Measurements from ENCODE around the gene KPNB1. TPM values are rescaled to one million over a fixed set of nuclear protein-coding genes. Genes with fewer than 3 reads are reported as not detected.

The KPNB1 gene
- total and polyA plus RNA-seq, 10 of the 15 experiments (the other 5 are each of a cell fraction or from before 2014, with no cell fraction given), result 67.8 to 525 (median 246) TPM

DNA sequence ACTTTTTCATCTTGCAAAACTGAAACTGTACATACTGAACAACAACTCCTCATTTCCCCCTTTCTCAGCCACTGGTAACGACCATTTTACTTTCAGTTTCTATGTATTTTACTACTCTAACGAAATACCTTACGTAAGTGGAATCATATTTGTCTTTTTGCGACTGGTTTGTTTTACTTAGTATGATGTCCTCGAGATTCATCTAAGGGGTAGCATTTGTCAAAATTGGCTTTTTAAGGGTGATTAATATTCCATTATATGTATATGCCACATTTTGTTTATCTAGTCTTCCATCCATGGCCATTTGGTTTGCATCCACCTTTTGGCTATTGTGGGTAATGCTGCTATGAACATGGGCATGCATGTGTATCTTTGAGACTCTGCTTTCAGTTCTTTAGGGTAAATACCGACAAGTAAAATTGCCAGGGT lies 10.4 kb downstream of the KPNB1 start (continued):
- TF ChIP-seq, protein P1, sequence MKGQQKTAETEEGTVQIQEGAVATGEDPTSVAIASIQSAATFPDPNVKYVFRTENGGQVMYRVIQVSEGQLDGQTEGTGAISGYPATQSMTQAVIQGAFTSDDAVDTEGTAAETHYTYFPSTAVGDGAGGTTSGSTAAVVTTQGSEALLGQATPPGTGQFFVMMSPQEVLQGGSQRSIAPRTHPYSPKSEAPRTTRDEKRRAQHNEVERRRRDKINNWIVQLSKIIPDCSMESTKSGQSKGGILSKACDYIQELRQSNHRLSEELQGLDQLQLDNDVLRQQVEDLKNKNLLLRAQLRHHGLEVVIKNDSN (IDR thresholded peaks at IDR 0.05; ENCODE audit: borderline replicate concordance, extremely low read length, insufficient read depth, low read depth, low read length), result no peak
- TF ChIP-seq NR2C1 (IDR thresholded peaks at IDR 0.05) (no peak), SUPT20H (IDR thresholded peaks at IDR 0.05; ENCODE audit: borderline replicate concordance, control insufficient read depth, low read depth, low read length) (no peak), CBFB (IDR thresholded peaks at IDR 0.05; ENCODE audit: low read depth) (no peak), MYC (IDR thresholded peaks at IDR 0.05; ENCODE audit: insufficient read depth, insufficient read length, insufficient replicate concordance, low read length, severe bottlenecking) (no peak), NFXL1 (IDR thresholded peaks at IDR 0.05; ENCODE audit: borderline replicate concordance) (no peak), ATF7 (IDR thresholded peaks at IDR 0.05; ENCODE audit: low read depth) (peak; percentile 84), EZH2 (IDR thresholded peaks at IDR 0.05; ENCODE audit: borderline replicate concordance, control insufficient read depth, low read depth, low read length) (no peak), SMAD1 (IDR thresholded peaks at IDR 0.05; ENCODE audit: low read depth, partially characterized antibody) (no peak), STAT3 (IDR thresholded peaks at IDR 0.05; ENCODE audit: low read depth, low read length) (no peak), TCF3 (IDR thresholded peaks at IDR 0.05; ENCODE audit: borderline replicate concordance, insufficient read depth, low read depth, low read length) (no peak), IKZF2 (IDR thresholded peaks at IDR 0.05) (peak in 1 of 2 experiments; percentile 27; a peak in 1 of 4 replicates), HCFC1 (IDR thresholded peaks at IDR 0.05; ENCODE audit: low read length) (no peak), SUZ12 (IDR thresholded peaks at IDR 0.05; ENCODE audit: unreplicated experiment) (no peak), SPI1 (IDR thresholded peaks at IDR 0.05; ENCODE audit: borderline replicate concordance, insufficient read depth, low read depth, low read length) (peak; percentile 72)
- TF ChIP-seq, protein P2, sequence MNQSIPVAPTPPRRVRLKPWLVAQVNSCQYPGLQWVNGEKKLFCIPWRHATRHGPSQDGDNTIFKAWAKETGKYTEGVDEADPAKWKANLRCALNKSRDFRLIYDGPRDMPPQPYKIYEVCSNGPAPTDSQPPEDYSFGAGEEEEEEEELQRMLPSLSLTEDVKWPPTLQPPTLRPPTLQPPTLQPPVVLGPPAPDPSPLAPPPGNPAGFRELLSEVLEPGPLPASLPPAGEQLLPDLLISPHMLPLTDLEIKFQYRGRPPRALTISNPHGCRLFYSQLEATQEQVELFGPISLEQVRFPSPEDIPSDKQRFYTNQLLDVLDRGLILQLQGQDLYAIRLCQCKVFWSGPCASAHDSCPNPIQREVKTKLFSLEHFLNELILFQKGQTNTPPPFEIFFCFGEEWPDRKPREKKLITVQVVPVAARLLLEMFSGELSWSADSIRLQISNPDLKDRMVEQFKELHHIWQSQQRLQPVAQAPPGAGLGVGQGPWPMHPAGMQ (IDR thresholded peaks at IDR 0.05; ENCODE audit: borderline replicate concordance), result no peak
- TF ChIP-seq, protein P3, sequence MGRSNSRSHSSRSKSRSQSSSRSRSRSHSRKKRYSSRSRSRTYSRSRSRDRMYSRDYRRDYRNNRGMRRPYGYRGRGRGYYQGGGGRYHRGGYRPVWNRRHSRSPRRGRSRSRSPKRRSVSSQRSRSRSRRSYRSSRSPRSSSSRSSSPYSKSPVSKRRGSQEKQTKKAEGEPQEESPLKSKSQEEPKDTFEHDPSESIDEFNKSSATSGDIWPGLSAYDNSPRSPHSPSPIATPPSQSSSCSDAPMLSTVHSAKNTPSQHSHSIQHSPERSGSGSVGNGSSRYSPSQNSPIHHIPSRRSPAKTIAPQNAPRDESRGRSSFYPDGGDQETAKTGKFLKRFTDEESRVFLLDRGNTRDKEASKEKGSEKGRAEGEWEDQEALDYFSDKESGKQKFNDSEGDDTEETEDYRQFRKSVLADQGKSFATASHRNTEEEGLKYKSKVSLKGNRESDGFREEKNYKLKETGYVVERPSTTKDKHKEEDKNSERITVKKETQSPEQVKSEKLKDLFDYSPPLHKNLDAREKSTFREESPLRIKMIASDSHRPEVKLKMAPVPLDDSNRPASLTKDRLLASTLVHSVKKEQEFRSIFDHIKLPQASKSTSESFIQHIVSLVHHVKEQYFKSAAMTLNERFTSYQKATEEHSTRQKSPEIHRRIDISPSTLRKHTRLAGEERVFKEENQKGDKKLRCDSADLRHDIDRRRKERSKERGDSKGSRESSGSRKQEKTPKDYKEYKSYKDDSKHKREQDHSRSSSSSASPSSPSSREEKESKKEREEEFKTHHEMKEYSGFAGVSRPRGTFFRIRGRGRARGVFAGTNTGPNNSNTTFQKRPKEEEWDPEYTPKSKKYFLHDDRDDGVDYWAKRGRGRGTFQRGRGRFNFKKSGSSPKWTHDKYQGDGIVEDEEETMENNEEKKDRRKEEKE (IDR thresholded peaks at IDR 0.05), result no peak
- TF ChIP-seq, protein P4, sequence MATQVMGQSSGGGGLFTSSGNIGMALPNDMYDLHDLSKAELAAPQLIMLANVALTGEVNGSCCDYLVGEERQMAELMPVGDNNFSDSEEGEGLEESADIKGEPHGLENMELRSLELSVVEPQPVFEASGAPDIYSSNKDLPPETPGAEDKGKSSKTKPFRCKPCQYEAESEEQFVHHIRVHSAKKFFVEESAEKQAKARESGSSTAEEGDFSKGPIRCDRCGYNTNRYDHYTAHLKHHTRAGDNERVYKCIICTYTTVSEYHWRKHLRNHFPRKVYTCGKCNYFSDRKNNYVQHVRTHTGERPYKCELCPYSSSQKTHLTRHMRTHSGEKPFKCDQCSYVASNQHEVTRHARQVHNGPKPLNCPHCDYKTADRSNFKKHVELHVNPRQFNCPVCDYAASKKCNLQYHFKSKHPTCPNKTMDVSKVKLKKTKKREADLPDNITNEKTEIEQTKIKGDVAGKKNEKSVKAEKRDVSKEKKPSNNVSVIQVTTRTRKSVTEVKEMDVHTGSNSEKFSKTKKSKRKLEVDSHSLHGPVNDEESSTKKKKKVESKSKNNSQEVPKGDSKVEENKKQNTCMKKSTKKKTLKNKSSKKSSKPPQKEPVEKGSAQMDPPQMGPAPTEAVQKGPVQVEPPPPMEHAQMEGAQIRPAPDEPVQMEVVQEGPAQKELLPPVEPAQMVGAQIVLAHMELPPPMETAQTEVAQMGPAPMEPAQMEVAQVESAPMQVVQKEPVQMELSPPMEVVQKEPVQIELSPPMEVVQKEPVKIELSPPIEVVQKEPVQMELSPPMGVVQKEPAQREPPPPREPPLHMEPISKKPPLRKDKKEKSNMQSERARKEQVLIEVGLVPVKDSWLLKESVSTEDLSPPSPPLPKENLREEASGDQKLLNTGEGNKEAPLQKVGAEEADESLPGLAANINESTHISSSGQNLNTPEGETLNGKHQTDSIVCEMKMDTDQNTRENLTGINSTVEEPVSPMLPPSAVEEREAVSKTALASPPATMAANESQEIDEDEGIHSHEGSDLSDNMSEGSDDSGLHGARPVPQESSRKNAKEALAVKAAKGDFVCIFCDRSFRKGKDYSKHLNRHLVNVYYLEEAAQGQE (IDR thresholded peaks at IDR 0.05; ENCODE audit: low read depth, low read length), result no peak
- TF ChIP-seq, protein P5, sequence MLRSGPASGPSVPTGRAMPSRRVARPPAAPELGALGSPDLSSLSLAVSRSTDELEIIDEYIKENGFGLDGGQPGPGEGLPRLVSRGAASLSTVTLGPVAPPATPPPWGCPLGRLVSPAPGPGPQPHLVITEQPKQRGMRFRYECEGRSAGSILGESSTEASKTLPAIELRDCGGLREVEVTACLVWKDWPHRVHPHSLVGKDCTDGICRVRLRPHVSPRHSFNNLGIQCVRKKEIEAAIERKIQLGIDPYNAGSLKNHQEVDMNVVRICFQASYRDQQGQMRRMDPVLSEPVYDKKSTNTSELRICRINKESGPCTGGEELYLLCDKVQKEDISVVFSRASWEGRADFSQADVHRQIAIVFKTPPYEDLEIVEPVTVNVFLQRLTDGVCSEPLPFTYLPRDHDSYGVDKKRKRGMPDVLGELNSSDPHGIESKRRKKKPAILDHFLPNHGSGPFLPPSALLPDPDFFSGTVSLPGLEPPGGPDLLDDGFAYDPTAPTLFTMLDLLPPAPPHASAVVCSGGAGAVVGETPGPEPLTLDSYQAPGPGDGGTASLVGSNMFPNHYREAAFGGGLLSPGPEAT (IDR thresholded peaks at IDR 0.05; ENCODE audit: low read depth), result peak; percentile 40; the same call in 1 of the 2 replicates

Data from GM12878 (cell line).